NK-92 (cell line): ENCODE results near the gene DOK4.

Source experiments
- DNase-seq: peaks from one replicate; lab custom pipeline; 2025; ENCODE audit not compliant: unreplicated experiment; lab: John Stamatoyannopoulos, UW

Gene DOK4

GRCh38 chr16:57478396-57479204, 7.7 kb downstream of the DOK4 start:
- DNase-seq = no peak

GRCh38 chr16:57477531-57478202, 8.6 kb downstream of the DOK4 start:
- no peak for DNase-seq

GRCh38 chr16:57476546-57477410, 9.5 kb downstream of the DOK4 start:
- DNase-seq = no peak

GRCh38 chr16:57475711-57476339, 10.5 kb downstream of the DOK4 start:
- no peak for DNase-seq

- DNase-seq = no peak
Observed at GRCh38 chr16:57474671-57475661, 11.3 kb downstream of the DOK4 start.

- no peak for DNase-seq
Observed at GRCh38 chr16:57473906-57474305, 12.4 kb downstream of the DOK4 start.

GRCh38 chr16:57473176-57473840, 13.0 kb downstream of the DOK4 start:
- DNase-seq = no peak

- DNase-seq = no peak
Observed at GRCh38 chr16:57472665-57473060, 13.6 kb downstream of the DOK4 start.

GRCh38 chr16:57471852-57472664, 14.2 kb downstream of the DOK4 start:
- no peak for DNase-seq

GRCh38 chr16:57471209-57471608, 15.1 kb downstream of the DOK4 start:
- no peak for DNase-seq

GRCh38 chr16:57470711-57471110, 15.6 kb downstream of the DOK4 start:
- no peak for DNase-seq

- no peak for DNase-seq
Observed at GRCh38 chr16:57469917-57470470, 16.3 kb downstream of the DOK4 start.

- no peak for DNase-seq
Observed at GRCh38 chr16:57469046-57469445, 17.2 kb downstream of the DOK4 start.

- DNase-seq = no peak
Observed at GRCh38 chr16:57468346-57468745, 17.9 kb downstream of the DOK4 start.

- DNase-seq = no peak
Observed at GRCh38 chr16:57464523-57464922, 21.8 kb downstream of the DOK4 start.

- DNase-seq = no peak
Observed at GRCh38 chr16:57462978-57463362, 23.3 kb downstream of the DOK4 start.

GRCh38 chr16:57462209-57462977, 23.9 kb downstream of the DOK4 start, which contains the start of gene POLR2C:
Gene POLR2C (plus strand): TSS chr16:57462679. CDS start chr16:57462725, 46 bp downstream.
- peak; percentile 15 for DNase-seq
